ENCODE results near the gene MRRF.

MRRF gene

DNA sequence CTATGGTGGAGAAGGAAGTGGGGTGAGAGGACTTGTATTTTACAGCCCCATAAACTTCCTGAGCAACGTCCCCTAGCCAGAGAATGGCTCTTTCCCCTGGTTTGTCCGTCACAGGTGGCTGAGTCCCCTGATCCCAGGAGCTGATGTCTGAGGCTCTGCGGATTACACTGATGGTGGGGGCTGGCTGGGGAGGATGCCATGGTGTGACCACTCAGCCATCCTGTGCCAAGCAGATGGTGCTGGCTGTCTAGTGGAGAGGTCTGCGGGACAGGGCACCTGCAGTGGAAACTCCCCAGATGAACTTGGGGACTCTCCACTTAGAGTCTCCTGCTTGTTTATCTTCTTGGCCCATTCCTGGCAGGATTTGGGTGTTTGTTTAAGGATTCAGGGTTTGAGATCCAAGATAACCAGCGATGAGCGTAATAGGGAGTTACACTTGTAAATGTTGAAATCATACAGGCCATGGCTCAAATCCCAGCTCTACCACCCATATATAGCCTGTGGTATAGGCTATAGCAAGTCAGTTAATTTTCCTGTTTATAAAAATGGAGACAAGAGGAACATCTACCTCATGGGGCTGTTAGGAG is 101.5 kb downstream of the MRRF start:
- no peak overlapping the region for H3K27ac ChIP-seq (replicated peaks)
- TF ChIP-seq, protein P1, sequence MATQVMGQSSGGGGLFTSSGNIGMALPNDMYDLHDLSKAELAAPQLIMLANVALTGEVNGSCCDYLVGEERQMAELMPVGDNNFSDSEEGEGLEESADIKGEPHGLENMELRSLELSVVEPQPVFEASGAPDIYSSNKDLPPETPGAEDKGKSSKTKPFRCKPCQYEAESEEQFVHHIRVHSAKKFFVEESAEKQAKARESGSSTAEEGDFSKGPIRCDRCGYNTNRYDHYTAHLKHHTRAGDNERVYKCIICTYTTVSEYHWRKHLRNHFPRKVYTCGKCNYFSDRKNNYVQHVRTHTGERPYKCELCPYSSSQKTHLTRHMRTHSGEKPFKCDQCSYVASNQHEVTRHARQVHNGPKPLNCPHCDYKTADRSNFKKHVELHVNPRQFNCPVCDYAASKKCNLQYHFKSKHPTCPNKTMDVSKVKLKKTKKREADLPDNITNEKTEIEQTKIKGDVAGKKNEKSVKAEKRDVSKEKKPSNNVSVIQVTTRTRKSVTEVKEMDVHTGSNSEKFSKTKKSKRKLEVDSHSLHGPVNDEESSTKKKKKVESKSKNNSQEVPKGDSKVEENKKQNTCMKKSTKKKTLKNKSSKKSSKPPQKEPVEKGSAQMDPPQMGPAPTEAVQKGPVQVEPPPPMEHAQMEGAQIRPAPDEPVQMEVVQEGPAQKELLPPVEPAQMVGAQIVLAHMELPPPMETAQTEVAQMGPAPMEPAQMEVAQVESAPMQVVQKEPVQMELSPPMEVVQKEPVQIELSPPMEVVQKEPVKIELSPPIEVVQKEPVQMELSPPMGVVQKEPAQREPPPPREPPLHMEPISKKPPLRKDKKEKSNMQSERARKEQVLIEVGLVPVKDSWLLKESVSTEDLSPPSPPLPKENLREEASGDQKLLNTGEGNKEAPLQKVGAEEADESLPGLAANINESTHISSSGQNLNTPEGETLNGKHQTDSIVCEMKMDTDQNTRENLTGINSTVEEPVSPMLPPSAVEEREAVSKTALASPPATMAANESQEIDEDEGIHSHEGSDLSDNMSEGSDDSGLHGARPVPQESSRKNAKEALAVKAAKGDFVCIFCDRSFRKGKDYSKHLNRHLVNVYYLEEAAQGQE (IDR thresholded peaks at IDR 0.05; ENCODE audit: insufficient replicate concordance, low read depth) = no peak
- TF ChIP-seq GABPA (IDR thresholded peaks at IDR 0.05; ENCODE audit: low read depth) = no peak
- TF ChIP-seq, protein P2, sequence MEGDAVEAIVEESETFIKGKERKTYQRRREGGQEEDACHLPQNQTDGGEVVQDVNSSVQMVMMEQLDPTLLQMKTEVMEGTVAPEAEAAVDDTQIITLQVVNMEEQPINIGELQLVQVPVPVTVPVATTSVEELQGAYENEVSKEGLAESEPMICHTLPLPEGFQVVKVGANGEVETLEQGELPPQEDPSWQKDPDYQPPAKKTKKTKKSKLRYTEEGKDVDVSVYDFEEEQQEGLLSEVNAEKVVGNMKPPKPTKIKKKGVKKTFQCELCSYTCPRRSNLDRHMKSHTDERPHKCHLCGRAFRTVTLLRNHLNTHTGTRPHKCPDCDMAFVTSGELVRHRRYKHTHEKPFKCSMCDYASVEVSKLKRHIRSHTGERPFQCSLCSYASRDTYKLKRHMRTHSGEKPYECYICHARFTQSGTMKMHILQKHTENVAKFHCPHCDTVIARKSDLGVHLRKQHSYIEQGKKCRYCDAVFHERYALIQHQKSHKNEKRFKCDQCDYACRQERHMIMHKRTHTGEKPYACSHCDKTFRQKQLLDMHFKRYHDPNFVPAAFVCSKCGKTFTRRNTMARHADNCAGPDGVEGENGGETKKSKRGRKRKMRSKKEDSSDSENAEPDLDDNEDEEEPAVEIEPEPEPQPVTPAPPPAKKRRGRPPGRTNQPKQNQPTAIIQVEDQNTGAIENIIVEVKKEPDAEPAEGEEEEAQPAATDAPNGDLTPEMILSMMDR (IDR thresholded peaks at IDR 0.05; ENCODE audit: insufficient read depth, low read length) = no peak
- TF ChIP-seq POLR2AphosphoS5 (IDR thresholded peaks at IDR 0.05; ENCODE audit: low read depth) = no peak
- no peak for TF ChIP-seq SPI1 (IDR thresholded peaks at IDR 0.05; ENCODE audit: borderline replicate concordance, low read depth)
- no peak for DNase-seq (ENCODE audit: low read depth in 1 of 2, low spot score in 1 of 2)
- no peak overlapping the region for H3K4me3 ChIP-seq (replicated peaks; ENCODE audit: insufficient read depth, low read length)
- H3K27me3 ChIP-seq (ENCODE audit: insufficient read depth, poor library complexity, severe bottlenecking) = no peaks in the 10 kb centered on the region

DNA sequence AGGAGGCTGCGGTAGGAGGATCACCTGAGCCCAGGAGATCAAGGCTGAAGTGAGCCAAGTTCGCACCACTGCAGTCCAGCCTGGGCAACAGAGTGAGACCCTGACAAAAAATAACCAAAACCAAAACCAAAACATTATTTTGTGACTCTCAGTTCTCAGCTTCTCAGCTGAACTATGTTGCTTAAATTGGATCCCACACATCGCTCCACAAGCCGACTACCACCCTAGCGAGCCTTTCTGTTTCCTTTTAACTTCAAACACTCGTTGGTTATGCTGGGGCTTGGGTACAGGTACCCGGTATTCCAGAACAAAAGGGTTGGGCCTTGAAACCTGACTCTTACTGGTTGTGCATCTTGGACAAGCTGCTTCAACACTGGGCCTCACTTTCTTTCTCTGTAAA is 102.4 kb downstream of the MRRF start:
- no peak overlapping the region for H3K27ac ChIP-seq (replicated peaks)
- no peak for TF ChIP-seq GABPA (IDR thresholded peaks at IDR 0.05; ENCODE audit: low read depth)
- TF ChIP-seq SPI1 (IDR thresholded peaks at IDR 0.05; ENCODE audit: borderline replicate concordance, low read depth) = no peak
- TF ChIP-seq, protein P2 (IDR thresholded peaks at IDR 0.05; ENCODE audit: insufficient read depth, low read length) = no peak
- TF ChIP-seq, protein P1 (IDR thresholded peaks at IDR 0.05; ENCODE audit: insufficient replicate concordance, low read depth) = no peak
- TF ChIP-seq POLR2AphosphoS5 (IDR thresholded peaks at IDR 0.05; ENCODE audit: low read depth) = no peak
- DNase-seq (ENCODE audit: low read depth in 1 of 2, low spot score in 1 of 2) = no peak
- no peaks in the 10 kb centered on the region for H3K27me3 ChIP-seq (ENCODE audit: insufficient read depth, poor library complexity, severe bottlenecking)
- no peak overlapping the region for H3K4me3 ChIP-seq (replicated peaks; ENCODE audit: insufficient read depth, low read length)

DNA sequence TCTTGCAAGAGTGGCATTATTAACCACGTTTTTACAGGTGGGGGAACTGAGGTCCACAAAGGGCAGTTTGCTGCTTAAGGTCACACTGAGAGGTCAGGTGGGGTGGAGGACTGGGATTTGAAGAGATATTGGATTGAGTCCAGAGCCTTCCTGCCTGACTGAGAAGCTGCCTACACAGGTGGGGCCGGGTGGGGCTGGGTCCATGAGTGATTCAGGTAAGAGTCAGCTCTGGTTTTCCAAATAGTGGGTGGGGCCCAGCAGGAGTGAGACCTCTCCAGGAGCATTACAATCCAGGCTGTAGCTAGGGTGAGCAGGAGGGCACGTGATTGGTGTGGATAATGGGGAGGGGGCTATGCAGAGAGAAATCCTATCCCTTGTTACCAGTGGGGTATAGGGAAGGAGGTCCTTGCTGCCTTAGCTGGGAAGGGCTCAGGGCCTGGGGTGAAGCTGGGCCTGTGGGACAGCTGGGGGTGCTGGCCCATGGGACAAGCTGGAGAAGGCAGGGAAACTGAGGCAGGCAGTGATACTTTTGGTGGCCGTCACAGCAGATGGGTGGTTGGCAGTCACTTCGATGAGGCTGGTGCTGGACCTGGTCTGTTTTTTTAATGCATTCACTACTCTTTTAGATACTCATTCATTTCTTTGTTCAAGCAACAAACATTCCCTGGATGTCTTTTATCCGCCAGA is 103.2 kb downstream of the MRRF start:
- Histone ChIP-seq H3K4me3 (replicated peaks; ENCODE audit: insufficient read depth, low read length) (no peak overlapping the region), H3K27me3 (ENCODE audit: insufficient read depth, poor library complexity, severe bottlenecking) (no peaks in the 10 kb centered on the region), H3K27ac (replicated peaks) (no peak overlapping the region)
- DNase-seq (ENCODE audit: low read depth in 1 of 2, low spot score in 1 of 2) = no peak
- TF ChIP-seq SPI1 (IDR thresholded peaks at IDR 0.05; ENCODE audit: borderline replicate concordance, low read depth) = no peak
- TF ChIP-seq GABPA (IDR thresholded peaks at IDR 0.05; ENCODE audit: low read depth) = no peak
- no peak for TF ChIP-seq POLR2AphosphoS5 (IDR thresholded peaks at IDR 0.05; ENCODE audit: low read depth)
- TF ChIP-seq, protein P1 (IDR thresholded peaks at IDR 0.05; ENCODE audit: insufficient replicate concordance, low read depth) = no peak
- TF ChIP-seq, protein P2 (IDR thresholded peaks at IDR 0.05; ENCODE audit: insufficient read depth, low read length) = no peak
